NCI-H460 (cell line): Measurements from ENCODE around the gene IL22RA1. TPM values are rescaled to one million over a fixed set of nuclear protein-coding genes. Genes with fewer than 3 reads are reported as not detected.

Experiments
- DNase-seq: peaks from one replicate; pipeline ENCODE4 v3.0.0-alpha.2; 2016; ENCODE audit warnings: low read depth; ENCODE audit errors: extremely low read depth
- total RNA-seq: library from RNA; depleted of rRNA; stranded (reverse); fragments of >200 nt; shearing (Covaris generic); gene quantifications from 2 replicates; pipeline ENCODE4 v1.2.3, GENCODE V29; 2014

IL22RA1 gene
- total RNA-seq, 1 experiment from 2014 or later: 1.6 TPM

- no peak for DNase-seq
Measured at GRCh38 chr1:24101796-24102586, 40.9 kb downstream of the IL22RA1 start.

GRCh38 chr1:24100945-24101737 is 41.8 kb downstream of the IL22RA1 start:
- DNase-seq: no peak

- DNase-seq: no peak
Measured at GRCh38 chr1:24098943-24099638, 43.8 kb downstream of the IL22RA1 start.

GRCh38 chr1:24098102-24098501 is 44.8 kb downstream of the IL22RA1 start:
- DNase-seq: no peak

- DNase-seq: no peak
Measured at GRCh38 chr1:24097663-24098062, 45.3 kb downstream of the IL22RA1 start.

- no peak for DNase-seq
Measured at GRCh38 chr1:24096739-24097103, 46.2 kb downstream of the IL22RA1 start.

- DNase-seq: no peak
Measured at GRCh38 chr1:24096009-24096738, 46.8 kb downstream of the IL22RA1 start.

GRCh38 chr1:24095140-24095859 is 47.6 kb downstream of the IL22RA1 start:
- DNase-seq: no peak

- no peak for DNase-seq
Measured at GRCh38 chr1:24094554-24094953, 48.4 kb downstream of the IL22RA1 start.

- DNase-seq: no peak
Measured at GRCh38 chr1:24093732-24094131, 49.2 kb downstream of the IL22RA1 start.

GRCh38 chr1:24092979-24093378 is 50.0 kb downstream of the IL22RA1 start:
- DNase-seq: no peak

- no peak for DNase-seq
Measured at GRCh38 chr1:24091971-24092482, 50.9 kb downstream of the IL22RA1 start.

- DNase-seq: no peak
Measured at GRCh38 chr1:24090736-24091135, 52.2 kb downstream of the IL22RA1 start.

GRCh38 chr1:24089743-24090555 is 53.0 kb downstream of the IL22RA1 start:
- no peak for DNase-seq

GRCh38 chr1:24089027-24089742 is 53.8 kb downstream of the IL22RA1 start:
- no peak for DNase-seq

- DNase-seq: no peak
Measured at GRCh38 chr1:24086466-24086865, 56.5 kb downstream of the IL22RA1 start.

GRCh38 chr1:24085546-24085945 is 57.4 kb downstream of the IL22RA1 start:
- no peak for DNase-seq

- DNase-seq: no peak
Measured at GRCh38 chr1:24085007-24085406, 57.9 kb downstream of the IL22RA1 start.
